ENCODE data around the gene ZNF77.
"Not testable (repeated sequence)": the region's sequence is repeated elsewhere in the genome, so short reads cannot be mapped to it uniquely, and the experiment has no call there.

Gene ZNF77

DNA sequence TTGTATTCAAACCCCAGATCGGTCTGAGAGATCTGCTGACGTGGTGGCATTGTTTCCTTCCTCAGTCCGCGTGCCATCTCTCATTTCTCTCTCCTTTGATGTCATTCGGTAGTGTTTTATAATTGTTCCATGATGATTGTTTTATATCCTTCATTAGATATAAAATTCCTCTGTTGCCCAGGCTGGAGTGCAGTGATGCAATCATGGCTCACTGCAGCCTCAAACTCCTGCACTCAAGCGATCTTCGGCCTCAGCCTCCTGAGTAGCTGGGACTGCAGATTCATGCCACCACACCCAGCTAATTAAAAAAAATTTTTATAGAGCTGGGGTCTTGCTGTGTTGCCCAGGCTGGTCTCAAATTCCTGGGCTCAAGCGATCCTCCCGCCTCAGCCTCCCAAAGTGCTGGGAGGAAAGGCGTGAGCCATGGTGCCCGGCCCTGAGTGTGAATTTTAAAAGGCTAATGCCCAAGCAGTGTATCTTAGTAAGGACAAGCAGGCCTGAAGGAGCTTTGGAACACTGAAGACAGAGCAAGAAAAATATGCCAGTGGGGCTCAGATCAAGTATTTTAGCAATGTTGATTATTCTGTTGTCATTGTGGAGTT lies 38.8 kb downstream of the ZNF77 start:
- ATAC-seq: no peak
- no peak for TF ChIP-seq TCF4 (CRISPR knock-in tag; IDR thresholded peaks at IDR 0.05; ENCODE audit: borderline replicate concordance)
- no peak for TF ChIP-seq RARB (CRISPR knock-in tag; IDR thresholded peaks at IDR 0.05)
- TF ChIP-seq, protein P1, sequence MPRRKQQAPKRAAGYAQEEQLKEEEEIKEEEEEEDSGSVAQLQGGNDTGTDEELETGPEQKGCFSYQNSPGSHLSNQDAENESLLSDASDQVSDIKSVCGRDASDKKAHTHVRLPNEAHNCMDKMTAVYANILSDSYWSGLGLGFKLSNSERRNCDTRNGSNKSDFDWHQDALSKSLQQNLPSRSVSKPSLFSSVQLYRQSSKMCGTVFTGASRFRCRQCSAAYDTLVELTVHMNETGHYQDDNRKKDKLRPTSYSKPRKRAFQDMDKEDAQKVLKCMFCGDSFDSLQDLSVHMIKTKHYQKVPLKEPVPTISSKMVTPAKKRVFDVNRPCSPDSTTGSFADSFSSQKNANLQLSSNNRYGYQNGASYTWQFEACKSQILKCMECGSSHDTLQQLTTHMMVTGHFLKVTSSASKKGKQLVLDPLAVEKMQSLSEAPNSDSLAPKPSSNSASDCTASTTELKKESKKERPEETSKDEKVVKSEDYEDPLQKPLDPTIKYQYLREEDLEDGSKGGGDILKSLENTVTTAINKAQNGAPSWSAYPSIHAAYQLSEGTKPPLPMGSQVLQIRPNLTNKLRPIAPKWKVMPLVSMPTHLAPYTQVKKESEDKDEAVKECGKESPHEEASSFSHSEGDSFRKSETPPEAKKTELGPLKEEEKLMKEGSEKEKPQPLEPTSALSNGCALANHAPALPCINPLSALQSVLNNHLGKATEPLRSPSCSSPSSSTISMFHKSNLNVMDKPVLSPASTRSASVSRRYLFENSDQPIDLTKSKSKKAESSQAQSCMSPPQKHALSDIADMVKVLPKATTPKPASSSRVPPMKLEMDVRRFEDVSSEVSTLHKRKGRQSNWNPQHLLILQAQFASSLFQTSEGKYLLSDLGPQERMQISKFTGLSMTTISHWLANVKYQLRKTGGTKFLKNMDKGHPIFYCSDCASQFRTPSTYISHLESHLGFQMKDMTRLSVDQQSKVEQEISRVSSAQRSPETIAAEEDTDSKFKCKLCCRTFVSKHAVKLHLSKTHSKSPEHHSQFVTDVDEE (CRISPR knock-in tag; IDR thresholded peaks at IDR 0.05): no peak
- no peak for TF ChIP-seq BACH2 (CRISPR knock-in tag; IDR thresholded peaks at IDR 0.05; ENCODE audit: borderline replicate concordance)
- no peak for TF ChIP-seq ZNF565 (CRISPR knock-in tag; conservative IDR thresholded peaks at IDR 0.05; ENCODE audit: low read depth)
- TF ChIP-seq ZNF70 (CRISPR knock-in tag; IDR thresholded peaks at IDR 0.05): no peak
- no peak for TF ChIP-seq ARNTL (CRISPR knock-in tag; IDR thresholded peaks at IDR 0.05; ENCODE audit: borderline replicate concordance, low read depth)
- TF ChIP-seq, protein P2, sequence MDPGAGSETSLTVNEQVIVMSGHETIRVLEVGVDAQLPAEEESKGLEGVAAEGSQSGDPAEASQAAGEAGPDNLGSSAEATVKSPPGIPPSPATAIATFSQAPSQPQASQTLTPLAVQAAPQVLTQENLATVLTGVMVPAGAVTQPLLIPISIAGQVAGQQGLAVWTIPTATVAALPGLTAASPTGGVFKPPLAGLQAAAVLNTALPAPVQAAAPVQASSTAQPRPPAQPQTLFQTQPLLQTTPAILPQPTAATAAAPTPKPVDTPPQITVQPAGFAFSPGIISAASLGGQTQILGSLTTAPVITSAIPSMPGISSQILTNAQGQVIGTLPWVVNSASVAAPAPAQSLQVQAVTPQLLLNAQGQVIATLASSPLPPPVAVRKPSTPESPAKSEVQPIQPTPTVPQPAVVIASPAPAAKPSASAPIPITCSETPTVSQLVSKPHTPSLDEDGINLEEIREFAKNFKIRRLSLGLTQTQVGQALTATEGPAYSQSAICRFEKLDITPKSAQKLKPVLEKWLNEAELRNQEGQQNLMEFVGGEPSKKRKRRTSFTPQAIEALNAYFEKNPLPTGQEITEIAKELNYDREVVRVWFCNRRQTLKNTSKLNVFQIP (CRISPR knock-in tag; IDR thresholded peaks at IDR 0.05; ENCODE audit: borderline replicate concordance, low read depth): no peak
- TF ChIP-seq, protein P3, sequence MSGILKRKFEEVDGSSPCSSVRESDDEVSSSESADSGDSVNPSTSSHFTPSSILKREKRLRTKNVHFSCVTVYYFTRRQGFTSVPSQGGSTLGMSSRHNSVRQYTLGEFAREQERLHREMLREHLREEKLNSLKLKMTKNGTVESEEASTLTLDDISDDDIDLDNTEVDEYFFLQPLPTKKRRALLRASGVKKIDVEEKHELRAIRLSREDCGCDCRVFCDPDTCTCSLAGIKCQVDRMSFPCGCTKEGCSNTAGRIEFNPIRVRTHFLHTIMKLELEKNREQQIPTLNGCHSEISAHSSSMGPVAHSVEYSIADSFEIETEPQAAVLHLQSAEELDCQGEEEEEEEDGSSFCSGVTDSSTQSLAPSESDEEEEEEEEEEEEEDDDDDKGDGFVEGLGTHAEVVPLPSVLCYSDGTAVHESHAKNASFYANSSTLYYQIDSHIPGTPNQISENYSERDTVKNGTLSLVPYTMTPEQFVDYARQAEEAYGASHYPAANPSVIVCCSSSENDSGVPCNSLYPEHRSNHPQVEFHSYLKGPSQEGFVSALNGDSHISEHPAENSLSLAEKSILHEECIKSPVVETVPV (CRISPR knock-in tag; IDR thresholded peaks at IDR 0.05): no peak
- TF ChIP-seq ZFP30 (CRISPR knock-in tag; IDR thresholded peaks at IDR 0.05): no peak
- TF ChIP-seq ZNF8 (CRISPR knock-in tag; IDR thresholded peaks at IDR 0.05): no peak
- TF ChIP-seq, protein P4, sequence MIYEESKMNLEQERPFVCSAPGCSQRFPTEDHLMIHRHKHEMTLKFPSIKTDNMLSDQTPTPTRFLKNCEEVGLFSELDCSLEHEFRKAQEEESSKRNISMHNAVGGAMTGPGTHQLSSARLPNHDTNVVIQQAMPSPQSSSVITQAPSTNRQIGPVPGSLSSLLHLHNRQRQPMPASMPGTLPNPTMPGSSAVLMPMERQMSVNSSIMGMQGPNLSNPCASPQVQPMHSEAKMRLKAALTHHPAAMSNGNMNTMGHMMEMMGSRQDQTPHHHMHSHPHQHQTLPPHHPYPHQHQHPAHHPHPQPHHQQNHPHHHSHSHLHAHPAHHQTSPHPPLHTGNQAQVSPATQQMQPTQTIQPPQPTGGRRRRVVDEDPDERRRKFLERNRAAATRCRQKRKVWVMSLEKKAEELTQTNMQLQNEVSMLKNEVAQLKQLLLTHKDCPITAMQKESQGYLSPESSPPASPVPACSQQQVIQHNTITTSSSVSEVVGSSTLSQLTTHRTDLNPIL (CRISPR knock-in tag; IDR thresholded peaks at IDR 0.05; ENCODE audit: low read depth): no peak
- no peak for TF ChIP-seq ESRRG (CRISPR knock-in tag; IDR thresholded peaks at IDR 0.05)

DNA sequence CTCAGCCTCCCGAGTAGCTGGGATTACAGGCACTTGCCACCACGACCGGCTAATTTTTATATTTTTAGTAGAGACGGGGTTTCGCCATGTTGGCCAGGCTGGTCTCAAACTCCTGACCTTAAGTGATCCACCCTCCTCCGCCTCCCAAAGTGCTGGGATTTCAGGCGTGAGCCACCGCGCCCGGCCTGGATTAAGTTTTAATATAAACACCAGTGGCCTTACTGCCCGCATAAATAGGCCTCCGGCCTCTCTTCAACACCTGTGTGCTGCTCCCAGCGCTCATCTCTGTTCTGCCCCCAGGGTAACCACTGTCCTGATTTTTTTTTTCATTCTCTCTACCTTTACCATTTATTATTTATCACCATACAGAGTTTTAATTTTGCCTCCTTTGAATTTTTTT lies 41.4 kb downstream of the ZNF77 start:
- ATAC-seq: not testable (repeated sequence)

DNA sequence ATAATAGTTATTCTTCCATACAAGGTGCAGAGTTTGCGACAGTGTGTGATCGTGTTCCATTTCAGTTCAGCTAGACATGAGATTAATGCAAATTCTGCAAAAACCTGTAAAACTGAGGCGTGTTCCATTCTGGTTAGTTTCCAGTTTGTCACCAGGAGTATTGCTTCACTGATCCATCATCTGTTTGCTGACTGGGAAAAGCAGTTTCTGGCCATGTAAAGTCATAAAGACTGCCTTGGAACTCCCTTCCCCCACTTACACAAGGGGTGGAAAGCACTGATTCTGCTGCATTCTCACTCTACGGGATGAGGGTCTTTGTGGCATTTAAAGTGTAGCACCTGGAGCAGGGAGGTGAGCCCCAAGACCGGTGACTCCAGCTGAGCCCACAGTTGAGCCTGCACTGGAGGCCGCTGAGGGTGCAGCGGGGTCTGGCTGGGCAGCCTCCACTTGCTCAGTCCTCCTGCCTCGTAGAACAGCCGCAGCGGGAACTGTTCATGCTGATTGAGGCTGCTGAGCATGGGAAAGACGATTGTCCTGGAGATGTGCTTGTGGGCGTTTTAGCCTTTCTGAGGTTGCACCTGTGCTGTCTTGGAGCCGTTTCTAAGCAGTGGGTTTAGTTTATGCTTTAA lies 42.1 kb downstream of the ZNF77 start:
- TF ChIP-seq ZC3H10 (CRISPR knock-in tag; IDR thresholded peaks at IDR 0.05): no peak
- no peak for ATAC-seq

DNA sequence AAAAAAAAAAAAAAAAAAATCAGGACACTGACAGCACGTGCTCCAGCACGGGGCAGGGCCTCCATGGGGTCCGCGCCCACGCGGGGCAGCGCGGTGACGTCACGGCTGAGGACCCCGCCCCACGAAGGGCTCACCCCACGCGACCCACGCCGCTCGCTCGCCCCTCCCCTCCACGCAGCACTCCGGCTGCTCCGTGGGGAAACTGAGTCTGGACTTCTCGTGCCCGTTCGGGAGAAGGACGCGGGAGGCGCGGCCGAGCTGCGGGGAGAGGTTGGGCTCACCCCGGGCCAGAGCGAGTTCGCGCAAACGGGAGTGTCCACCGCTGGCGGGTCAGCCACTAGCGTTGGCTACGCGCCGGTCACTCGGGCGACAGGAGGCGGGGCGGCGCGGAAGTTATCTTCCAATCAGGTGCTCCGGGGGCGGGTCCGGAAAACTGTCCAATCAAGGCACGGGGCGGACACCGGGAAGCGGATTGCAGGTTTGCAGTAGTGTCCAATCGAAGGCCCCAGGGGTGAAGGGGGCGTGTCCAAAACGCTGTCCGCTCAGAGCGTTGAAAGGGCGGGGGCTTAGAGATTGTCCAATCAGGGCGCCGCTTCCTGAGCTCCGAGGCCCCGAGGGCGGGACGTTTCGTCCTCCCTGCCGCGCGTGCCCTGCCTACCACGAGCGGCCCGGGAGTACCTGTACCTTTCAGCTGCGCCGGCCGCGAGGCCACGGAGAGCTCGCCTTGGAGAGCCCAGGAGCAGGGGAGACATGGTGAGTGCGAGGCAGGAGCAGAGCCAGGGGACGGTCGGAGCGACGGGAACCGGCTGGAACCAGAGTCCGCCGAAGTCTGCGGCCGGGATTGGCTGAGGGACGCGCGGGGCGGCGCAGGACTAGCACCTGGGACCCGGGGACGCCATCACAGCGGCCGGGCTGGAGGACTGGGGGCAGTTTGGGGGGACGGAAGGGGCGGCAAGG lies 44.2 kb downstream of the ZNF77 start, which contains the start of gene ZNF57:
Gene ZNF57 (plus strand): TSS at position 633 of the 957 bp plus-strand sequence. CDS start 118 bp downstream, at position 751.
- peak; percentile 98 for ATAC-seq
- TF ChIP-seq, protein P1 (CRISPR knock-in tag; IDR thresholded peaks at IDR 0.05): peak; percentile 71; the same call in 1 of the 2 replicates
- TF ChIP-seq ZNF565 (CRISPR knock-in tag; conservative IDR thresholded peaks at IDR 0.05; ENCODE audit: low read depth) (no peak), ARNTL (CRISPR knock-in tag; IDR thresholded peaks at IDR 0.05; ENCODE audit: borderline replicate concordance, low read depth) (peak; percentile 82; the same call in 1 of the 2 replicates)

All from SK-N-SH treated with all-trans-retinoic acid at 6 μM for 48 hours (cell line).